EH (cell line): ENCODE data around the gene ZFP36.
A peak's percentile ranks its signal among the peaks of the same experiment; 100 is the strongest.
"Not testable (repeated sequence)": the region's sequence is repeated elsewhere in the genome, so short reads cannot be mapped to it uniquely, and the experiment has no call there.

Experiments used
- DNase-seq: peaks from one replicate; pipeline ENCODE4 v3.0.0-alpha.2; 2015; ENCODE audit warnings: low read depth

ZFP36 gene

GRCh38 chr19:39406656-39407409 is at the start of gene ZFP36:
TSS of gene ZFP36 (plus strand) at chr19:39406847. CDS start at chr19:39406905, 58 bp downstream.
- peak; percentile 87 for DNase-seq

GRCh38 chr19:39359026-39359425 is 47.6 kb upstream of the ZFP36 start:
- no peak for DNase-seq

- no peak for DNase-seq
These were observed 46.0 kb upstream of the ZFP36 start for GRCh38 chr19:39360599-39360998.

- DNase-seq, result peak; percentile 86
These were observed 43.7 kb upstream of the ZFP36 start for GRCh38 chr19:39362682-39363657.

- DNase-seq, result peak; percentile 71
These were observed 42.7 kb upstream of the ZFP36 start for GRCh38 chr19:39363901-39364457.

- DNase-seq, result no peak
These were observed 41.1 kb upstream of the ZFP36 start for GRCh38 chr19:39365531-39365930.

GRCh38 chr19:39369200-39369599 is 37.4 kb upstream of the ZFP36 start:
- no peak for DNase-seq

GRCh38 chr19:39370735-39371134 is 35.9 kb upstream of the ZFP36 start:
- no peak for DNase-seq

- DNase-seq, result peak; percentile 99
These were observed 34.4 kb upstream of the ZFP36 start for GRCh38 chr19:39372047-39372802.

GRCh38 chr19:39372941-39373340 is 33.7 kb upstream of the ZFP36 start:
- peak; percentile 69 for DNase-seq

GRCh38 chr19:39375929-39376328 is 30.7 kb upstream of the ZFP36 start:
- no peak for DNase-seq

GRCh38 chr19:39377373-39378362 is 29.0 kb upstream of the ZFP36 start:
- no peak for DNase-seq

- DNase-seq, result not testable (repeated sequence)
These were observed 27.3 kb upstream of the ZFP36 start for GRCh38 chr19:39379366-39379765.

GRCh38 chr19:39379865-39380396 is 26.7 kb upstream of the ZFP36 start:
- no peak for DNase-seq

GRCh38 chr19:39380521-39381502 is 25.8 kb upstream of the ZFP36 start:
- DNase-seq, result no peak

- peak; percentile 30 for DNase-seq
These were observed 24.6 kb upstream of the ZFP36 start for GRCh38 chr19:39381910-39382611.

- DNase-seq, result no peak
These were observed 23.4 kb upstream of the ZFP36 start for GRCh38 chr19:39382991-39383828.
